HepG2 (cell line): Measurements from ENCODE around the gene FAM219B.

Experiments used
- FIP1L1 ChIP-seq: fragments of 200-400 bp; formaldehyde crosslinking; IDR thresholded peaks from 2 replicates; pipeline ENCODE4 v1.6.1; 2018; ENCODE audit warnings: low read depth, mild to moderate bottlenecking, low read length, moderate library complexity, borderline replicate concordance; ENCODE audit not compliant: insufficient read depth
- GABPA ChIP-seq, 2 experiments: IDR thresholded peaks; 2 replicates each; pipeline ENCODE4 v1.6.1; 2011 to 2016; ENCODE audit warnings: low read depth in 2 of 2, low read length in 1 of 2, missing biosample characterization in 1 of 2, missing genetic modification characterization in 1 of 2
- GATA4 ChIP-seq: sonication (generic); IDR thresholded peaks from 2 replicates; pipeline ENCODE4 v1.6.1; 2016; ENCODE audit warnings: antibody characterized with exemption, low read depth, borderline replicate concordance
- HIVEP1 ChIP-seq: sonication (generic); formaldehyde crosslinking; IDR thresholded peaks from 2 replicates; pipeline ENCODE4 v1.4.0; 2020; ENCODE audit warnings: mild to moderate bottlenecking, missing genetic modification reagents
- HNF1A ChIP-seq, 2 experiments: sonication (generic) in 1 of 2; formaldehyde crosslinking in 1 of 2; IDR thresholded peaks; 2 replicates each; pipeline versions ENCODE4 v1.4.0 to v1.6.1; 2016 to 2020; ENCODE audit warnings: borderline replicate concordance in 1 of 2, low read depth in 1 of 2, mild to moderate bottlenecking in 1 of 2, missing genetic modification reagents in 1 of 2
- POLR2A ChIP-seq, 2 experiments: IDR thresholded peaks; 2 replicates each; pipeline ENCODE4 v1.6.1; 2011; ENCODE audit warnings: low read depth in 2 of 2, low read length in 2 of 2, mild to moderate bottlenecking in 1 of 2, moderate library complexity in 1 of 2; ENCODE audit not compliant: insufficient read depth in 1 of 2
- SRF ChIP-seq: IDR thresholded peaks from 2 replicates; pipeline ENCODE4 v1.6.1; 2011; ENCODE audit warnings: mild to moderate bottlenecking, low read depth, low read length, moderate library complexity
- ZNF431 ChIP-seq: sonication (generic); formaldehyde crosslinking; IDR thresholded peaks from 2 replicates; pipeline ENCODE4 v1.9.0; 2022; ENCODE audit warnings: missing genetic modification reagents, low read depth, mild to moderate bottlenecking, borderline replicate concordance
- ZNF589 ChIP-seq: sonication (generic); formaldehyde crosslinking; conservative IDR thresholded peaks from 2 replicates; pipeline ENCODE4 v1.8.0; 2022; ENCODE audit warnings: mild to moderate bottlenecking, moderate library complexity, missing genetic modification reagents
- TF ChIP-seq, protein P1 (sequence below): sonication (generic); formaldehyde crosslinking; conservative IDR thresholded peaks from 2 replicates; pipeline ENCODE4 v1.4.0; 2020; ENCODE audit warnings: missing genetic modification reagents
- TF ChIP-seq, protein P2 (sequence below): sonication (generic); formaldehyde crosslinking; IDR thresholded peaks from 2 replicates; pipeline ENCODE4 v1.5.1; 2020; ENCODE audit warnings: mild to moderate bottlenecking, missing genetic modification reagents

DNA sequence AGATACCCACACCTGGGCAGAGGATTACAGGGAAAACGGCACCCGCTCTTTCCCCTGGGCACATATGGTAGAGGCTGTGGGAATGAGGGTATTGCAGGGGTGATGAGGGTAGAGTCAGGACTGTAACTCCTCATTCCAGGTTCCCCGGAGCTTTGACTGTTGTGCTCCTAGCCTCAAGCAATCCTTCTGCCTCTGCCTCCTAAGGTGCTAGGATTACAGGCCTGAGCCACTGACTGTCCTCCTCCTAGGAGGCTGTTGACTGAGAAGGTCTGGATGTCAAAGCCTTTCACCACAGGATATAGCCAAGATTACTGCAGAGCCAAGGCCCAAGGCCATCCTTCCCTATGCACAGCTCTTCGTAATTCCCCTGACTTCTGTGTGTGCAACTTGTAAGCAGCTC lies 17.9 kb downstream of the FAM219B start:
- TF ChIP-seq, protein P1, sequence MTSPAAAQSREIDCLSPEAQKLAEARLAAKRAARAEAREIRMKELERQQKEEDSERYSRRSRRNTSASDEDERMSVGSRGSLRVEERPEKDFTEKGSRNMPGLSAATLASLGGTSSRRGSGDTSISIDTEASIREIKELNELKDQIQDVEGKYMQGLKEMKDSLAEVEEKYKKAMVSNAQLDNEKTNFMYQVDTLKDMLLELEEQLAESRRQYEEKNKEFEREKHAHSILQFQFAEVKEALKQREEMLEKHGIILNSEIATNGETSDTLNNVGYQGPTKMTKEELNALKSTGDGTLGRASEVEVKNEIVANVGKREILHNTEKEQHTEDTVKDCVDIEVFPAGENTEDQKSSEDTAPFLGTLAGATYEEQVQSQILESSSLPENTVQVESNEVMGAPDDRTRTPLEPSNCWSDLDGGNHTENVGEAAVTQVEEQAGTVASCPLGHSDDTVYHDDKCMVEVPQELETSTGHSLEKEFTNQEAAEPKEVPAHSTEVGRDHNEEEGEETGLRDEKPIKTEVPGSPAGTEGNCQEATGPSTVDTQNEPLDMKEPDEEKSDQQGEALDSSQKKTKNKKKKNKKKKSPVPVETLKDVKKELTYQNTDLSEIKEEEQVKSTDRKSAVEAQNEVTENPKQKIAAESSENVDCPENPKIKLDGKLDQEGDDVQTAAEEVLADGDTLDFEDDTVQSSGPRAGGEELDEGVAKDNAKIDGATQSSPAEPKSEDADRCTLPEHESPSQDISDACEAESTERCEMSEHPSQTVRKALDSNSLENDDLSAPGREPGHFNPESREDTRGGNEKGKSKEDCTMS (CRISPR knock-in tag), result no peak
- no peak for TF ChIP-seq GATA4
- TF ChIP-seq, protein P2, sequence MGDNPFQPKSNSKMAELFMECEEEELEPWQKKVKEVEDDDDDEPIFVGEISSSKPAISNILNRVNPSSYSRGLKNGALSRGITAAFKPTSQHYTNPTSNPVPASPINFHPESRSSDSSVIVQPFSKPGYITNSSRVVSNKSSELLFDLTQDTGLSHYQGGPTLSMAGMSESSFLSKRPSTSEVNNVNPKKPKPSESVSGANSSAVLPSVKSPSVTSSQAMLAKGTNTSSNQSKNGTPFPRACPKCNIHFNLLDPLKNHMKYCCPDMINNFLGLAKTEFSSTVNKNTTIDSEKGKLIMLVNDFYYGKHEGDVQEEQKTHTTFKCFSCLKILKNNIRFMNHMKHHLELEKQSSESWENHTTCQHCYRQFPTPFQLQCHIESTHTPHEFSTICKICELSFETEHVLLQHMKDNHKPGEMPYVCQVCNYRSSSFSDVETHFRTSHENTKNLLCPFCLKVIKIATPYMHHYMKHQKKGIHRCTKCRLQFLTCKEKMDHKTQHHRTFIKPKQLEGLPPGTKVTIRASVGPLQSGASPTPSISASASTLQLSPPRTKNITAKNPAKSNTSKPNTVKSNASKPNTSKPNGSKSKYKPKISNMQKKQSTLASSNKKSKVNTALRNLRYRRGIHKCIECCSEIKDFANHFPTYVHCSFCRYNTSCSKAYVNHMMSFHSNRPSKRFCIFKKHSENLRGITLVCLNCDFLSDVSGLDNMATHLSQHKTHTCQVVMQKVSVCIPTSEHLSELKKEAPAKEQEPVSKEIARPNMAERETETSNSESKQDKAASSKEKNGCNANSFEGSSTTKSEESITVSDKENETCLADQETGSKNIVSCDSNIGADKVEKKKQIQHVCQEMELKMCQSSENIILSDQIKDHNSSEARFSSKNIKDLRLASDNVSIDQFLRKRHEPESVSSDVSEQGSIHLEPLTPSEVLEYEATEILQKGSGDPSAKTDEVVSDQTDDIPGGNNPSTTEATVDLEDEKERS (CRISPR knock-in tag), result no peak
- no peak for TF ChIP-seq FIP1L1
- TF ChIP-seq GABPA (IDR thresholded peaks at IDR 0.05; ENCODE audit: low read depth, low read length), result no peak
- TF ChIP-seq GABPA (CRISPR knock-in tag; IDR thresholded peaks at IDR 0.05; ENCODE audit: low read depth), result no peak
- no peak for TF ChIP-seq POLR2A (IDR thresholded peaks at IDR 0.05; ENCODE audit: insufficient read depth in 1 of 2, low read depth in 2 of 2, low read length in 2 of 2)
- TF ChIP-seq HIVEP1 (CRISPR knock-in tag), result no peak
- TF ChIP-seq SRF, result no peak
- no peak for TF ChIP-seq HNF1A (IDR thresholded peaks at IDR 0.05; ENCODE audit: low read depth)
- no peak for TF ChIP-seq HNF1A (CRISPR knock-in tag; IDR thresholded peaks at IDR 0.05; ENCODE audit: borderline replicate concordance)
- no peak for TF ChIP-seq ZNF431 (CRISPR knock-in tag)
- no peak for TF ChIP-seq ZNF589
